H1 (cell line): Measurements from ENCODE around the gene LEUTX. TPM values are rescaled to one million over a fixed set of nuclear protein-coding genes. Genes with fewer than 3 reads are reported as not detected.

Experiments
- CTCF ChIA-PET: fragments of 300-600 bp; sonication (Branson Sonifier 250); formaldehyde crosslinking; loops from one replicate; lab custom pipeline; 2021; ENCODE audit not compliant: partially characterized antibody; lab: Charles Lee
- POLR2A ChIA-PET: fragments of 300-600 bp; sonication (Branson Sonifier 250); formaldehyde crosslinking; loops from one replicate; lab custom pipeline; 2021; ENCODE audit warnings: inconsistent platforms; ENCODE audit not compliant: partially characterized antibody; lab: Charles Lee
- DNase-seq, 2 experiments: peaks; one replicate each; pipeline versions ENCODE4 v3.0.0 to v3.0.0-alpha.2; 2010 to 2022; ENCODE audit warnings: low spot score in 2 of 2, low read depth in 1 of 2, mixed read lengths in 1 of 2
- FAIRE-seq: peaks from 2 replicates; lab custom pipeline; 2011; peaks lifted over from hg19 to GRCh38; lab: Jason Lieb, UNC
- H2AFZ ChIP-seq: 2 replicates; pipeline ENCODE4 v1.8.1; 2012; ENCODE audit warnings: low read length, inconsistent platforms
- H2AK5ac ChIP-seq: 2 replicates; pipeline ENCODE4 v1.6.1; 2013; ENCODE audit warnings: low read depth, low read length
- H2BK120ac ChIP-seq: replicated peaks from 2 replicates; pipeline ENCODE3; 2013; ENCODE audit warnings: low read depth, low read length, inconsistent platforms
- H2BK12ac ChIP-seq: 2 replicates; pipeline ENCODE4 v1.6.1; 2013; ENCODE audit warnings: low read depth, low read length
- H2BK15ac ChIP-seq: 2 replicates; pipeline ENCODE4 v1.6.1; 2013; ENCODE audit warnings: low read length
- H2BK20ac ChIP-seq: 2 replicates; pipeline ENCODE4 v1.6.1; 2013; ENCODE audit warnings: low read length
- H2BK5ac ChIP-seq: 2 replicates; pipeline ENCODE4 v1.6.1; 2013; ENCODE audit warnings: low read depth, low read length
- H3K14ac ChIP-seq: 2 replicates; pipeline ENCODE4 v1.6.1; 2013; ENCODE audit warnings: inconsistent platforms; ENCODE audit not compliant: insufficient read length
- H3K18ac ChIP-seq: 2 replicates; pipeline ENCODE4 v1.6.1; 2013; ENCODE audit warnings: low read length; ENCODE audit errors: extremely low read depth
- H3K23ac ChIP-seq: 2 replicates; pipeline ENCODE4 v1.6.1; 2013; ENCODE audit warnings: inconsistent platforms; ENCODE audit not compliant: insufficient read length
- H3K23me2 ChIP-seq: 2 replicates; pipeline ENCODE4 v1.6.1; 2013; ENCODE audit warnings: low read depth, low read length
- H3K27ac ChIP-seq: 2 replicates; pipeline ENCODE4 v1.6.1; 2011; ENCODE audit warnings: low read depth, low read length, inconsistent platforms
- H3K27me3 ChIP-seq, 4 experiments: replicated peaks in 1 of 4; 1 replicate in 1 of 4; 2 replicates in 3 of 4; pipeline versions ENCODE4 v1.6.1 to v1.8.1; 2011 to 2013; ENCODE audit warnings: low read length in 3 of 4, mild to moderate bottlenecking in 3 of 4, inconsistent platforms in 2 of 4, mixed read lengths in 2 of 4, moderate library complexity in 1 of 4; ENCODE audit not compliant: control insufficient read depth in 3 of 4, insufficient read depth in 3 of 4; ENCODE audit errors: extremely low read depth in 1 of 4
- H3K36me3 ChIP-seq, 4 experiments: 2 replicates each; pipeline versions ENCODE4 v1.6.1 to v1.8.1; 2011 to 2013; ENCODE audit warnings: mild to moderate bottlenecking in 4 of 4, low read length in 3 of 4, moderate library complexity in 2 of 4, control low read depth in 1 of 4, inconsistent platforms in 1 of 4; ENCODE audit not compliant: insufficient read depth in 4 of 4, control insufficient read depth in 2 of 4
- H3K4ac ChIP-seq: replicated peaks from 2 replicates; pipeline ENCODE3; 2013; ENCODE audit warnings: low read length, low read depth, mixed read lengths, inconsistent platforms; ENCODE audit not compliant: insufficient read length
- H3K4me1 ChIP-seq, 4 experiments: replicated peaks in 1 of 4; 1 replicate in 1 of 4; 2 replicates in 3 of 4; pipeline versions ENCODE4 v1.6.1 to v1.8.1; 2011 to 2013; ENCODE audit warnings: low read length in 3 of 4, inconsistent platforms in 2 of 4, mixed read lengths in 1 of 4; ENCODE audit not compliant: insufficient read depth in 4 of 4, control insufficient read depth in 3 of 4
- H3K4me2 ChIP-seq, 2 experiments: 2 replicates each; pipeline versions ENCODE4 v1.6.1 to v1.8.1; 2011 to 2013; ENCODE audit warnings: low read depth in 2 of 2, low read length in 2 of 2, control low read depth in 1 of 2, inconsistent platforms in 1 of 2, mild to moderate bottlenecking in 1 of 2; ENCODE audit not compliant: insufficient read depth in 1 of 2
- H3K4me3 ChIP-seq, 4 experiments: fragments of 200-600, 300-600 bp in 1 of 4; sonication (generic), shearing (Covaris generic), sonication (Bioruptor Twin) in 1 of 4; 2 replicates each; pipeline versions ENCODE4 v1.5.1 to v1.8.1; 2011 to 2016; ENCODE audit warnings: low read length in 4 of 4, low read depth in 3 of 4, control low read depth in 2 of 4, inconsistent platforms in 2 of 4, mild to moderate bottlenecking in 2 of 4, mixed read lengths in 1 of 4, moderate library complexity in 1 of 4; ENCODE audit not compliant: insufficient read depth in 2 of 4; ENCODE audit errors: extremely low read depth in 1 of 4
- H3K56ac ChIP-seq: replicated peaks from 2 replicates; pipeline ENCODE3; 2013; ENCODE audit warnings: low read depth, mild to moderate bottlenecking, mixed read lengths, low read length, inconsistent platforms; ENCODE audit not compliant: insufficient read length
- H3K79me1 ChIP-seq: 2 replicates; pipeline ENCODE4 v1.6.1; 2013; ENCODE audit warnings: low read depth, low read length, control low read depth
- H3K79me2 ChIP-seq, 2 experiments: 2 replicates each; pipeline versions ENCODE4 v1.6.1 to v1.8.1; 2012 to 2013; ENCODE audit warnings: low read length in 2 of 2, mild to moderate bottlenecking in 2 of 2, inconsistent platforms in 1 of 2; ENCODE audit not compliant: insufficient read depth in 2 of 2, control insufficient read depth in 1 of 2
- H3K9ac ChIP-seq, 4 experiments: replicated peaks in 1 of 4; 1 replicate in 1 of 4; 2 replicates in 3 of 4; pipeline versions ENCODE4 v1.6.1 to v1.8.1; 2011 to 2013; ENCODE audit warnings: low read depth in 3 of 4, low read length in 3 of 4, control low read depth in 2 of 4, mild to moderate bottlenecking in 2 of 4, moderate library complexity in 2 of 4, inconsistent platforms in 1 of 4; ENCODE audit errors: extremely low read depth in 1 of 4
- H3K9me3 ChIP-seq, 2 experiments: 2 replicates each; pipeline versions ENCODE4 v1.6.1 to v1.8.1; 2012 to 2013; ENCODE audit warnings: mild to moderate bottlenecking in 2 of 2, moderate library complexity in 2 of 2, control low read depth in 1 of 2, inconsistent platforms in 1 of 2, low read depth in 1 of 2, low read length in 1 of 2, mixed read lengths in 1 of 2; ENCODE audit not compliant: insufficient read depth in 2 of 2
- H4K20me1 ChIP-seq, 2 experiments: replicated peaks in 1 of 2; 2 replicates each; pipeline versions ENCODE3 to v1.8.1; 2011 to 2013; ENCODE audit warnings: inconsistent platforms in 2 of 2, low read length in 2 of 2, mild to moderate bottlenecking in 1 of 2; ENCODE audit not compliant: insufficient read depth in 2 of 2, control insufficient read depth in 1 of 2
- H4K5ac ChIP-seq: 2 replicates; pipeline ENCODE4 v1.6.1; 2013; ENCODE audit warnings: low read length, low read depth, mixed read lengths, inconsistent platforms; ENCODE audit not compliant: insufficient read length
- H4K8ac ChIP-seq: 2 replicates; pipeline ENCODE4 v1.8.0; 2013; ENCODE audit warnings: mild to moderate bottlenecking, moderate library complexity, low read length, inconsistent platforms; ENCODE audit not compliant: insufficient read depth; ENCODE audit errors: extremely low read depth
- H4K91ac ChIP-seq: replicated peaks from 2 replicates; pipeline ENCODE3; 2013; ENCODE audit warnings: low read length, mixed read lengths, inconsistent platforms; ENCODE audit not compliant: insufficient read length
- CBX8 ChIP-seq: fragments of 300-800, 300-1000 bp; sonication (generic); IDR thresholded peaks from 2 replicates; pipeline ENCODE4 v1.7.1; 2016; ENCODE audit warnings: low read depth, low read length, borderline replicate concordance
- CTBP2 ChIP-seq: IDR thresholded peaks from 2 replicates; pipeline ENCODE4 v1.7.0; 2011; ENCODE audit warnings: borderline replicate concordance, mild to moderate bottlenecking, moderate library complexity, mixed read lengths, low read length; ENCODE audit not compliant: insufficient read depth, insufficient read length
- HDAC2 ChIP-seq, 2 experiments: fragments of 300-600 bp in 1 of 2; sonication (generic) in 1 of 2; IDR thresholded peaks; 2 replicates each; pipeline ENCODE4 v1.6.1; 2011 to 2012; ENCODE audit warnings: low read depth in 2 of 2, low read length in 2 of 2, mild to moderate bottlenecking in 2 of 2, moderate library complexity in 2 of 2, borderline replicate concordance in 1 of 2, inconsistent platforms in 1 of 2
- NANOG ChIP-seq: IDR thresholded peaks from 2 replicates; pipeline ENCODE4 v1.6.1; 2011; ENCODE audit warnings: low read length, low read depth, mild to moderate bottlenecking, inconsistent platforms; ENCODE audit not compliant: insufficient read depth, poor library complexity, severe bottlenecking
- RNF2 ChIP-seq: fragments of 200-900, 300-1000 bp; sonication (generic); IDR thresholded peaks from 2 replicates; pipeline ENCODE4 v1.7.1; 2016; ENCODE audit warnings: borderline replicate concordance, low read depth, mild to moderate bottlenecking, antibody characterized with exemption, low read length; ENCODE audit not compliant: poor library complexity, severe bottlenecking; ENCODE audit errors: missing control alignments
- SIRT6 ChIP-seq: IDR thresholded peaks from one replicate; pipeline ENCODE4 v1.7.1; 2012; ENCODE audit warnings: low read length, inconsistent platforms
- SIX5 ChIP-seq: IDR thresholded peaks from 2 replicates; pipeline ENCODE4 v1.6.1; 2011; ENCODE audit warnings: mild to moderate bottlenecking, low read depth, low read length
- SP1 ChIP-seq: IDR thresholded peaks from 2 replicates; pipeline ENCODE4 v1.6.1; 2011; ENCODE audit warnings: low read depth, low read length
- TAF7 ChIP-seq: optimal IDR thresholded peaks from 2 replicates; pipeline ENCODE3; 2011; ENCODE audit warnings: low read depth, mild to moderate bottlenecking, inconsistent platforms, low read length, moderate library complexity, borderline replicate concordance
- WGBS, 2 experiments: shearing (Covaris generic) in 1 of 2; methylation state at CpG; one replicate each; pipeline versions ENCODE4 v1.1.6 to v1.1.7; 2013 to 2015; ENCODE audit warnings: low lambda C conversion rate in 2 of 2, mixed read lengths in 2 of 2, inconsistent platforms in 1 of 2, low coverage in 1 of 2, missing lambda C conversion rate in 1 of 2; ENCODE audit not compliant: insufficient replicate concordance in 2 of 2, insufficient coverage in 1 of 2, insufficient read length in 1 of 2; ENCODE audit errors: extremely low coverage in 1 of 2, missing lambda C conversion rate in 1 of 2; 5-methylcytosine and 5-hydroxymethylcytosine counted together
- polyA plus RNA-seq, 7 experiments: library from polyadenylated mRNA; depleted of rRNA in 3 of 7; stranded (reverse) in 5 of 7; unstranded in 2 of 7; fragments of >200 nt in 5 of 7; fragments of 200-250 nt in 2 of 7; gene quantifications; 1 replicate in 5 of 7; 2 replicates in 1 of 7; 4 replicates in 1 of 7; pipeline versions ENCODE4 v1.2.1 to v1.2.3, GENCODE V29; 2011 to 2013; ENCODE audit warnings: missing spikeins in 2 of 7, mixed read lengths in 2 of 7
- total RNA-seq: library from RNA; stranded (reverse); fragmentation: NEBNext Ultra II Directional; extraction: Animal tissue kit (Norgen Biotek cat#: 25700); gene quantifications from 2 replicates; pipeline ENCODE4 v1.2.1, GENCODE V29; 2021
- TF ChIP-seq, protein P1 (sequence below), 3 experiments: IDR thresholded peaks; 1 replicate in 2 of 3; 2 replicates in 1 of 3; pipeline versions ENCODE4 v1.5.1 to v1.6.1; 2011; ENCODE audit warnings: low read length in 3 of 3, mild to moderate bottlenecking in 3 of 3, inconsistent platforms in 2 of 3, low read depth in 1 of 3, moderate library complexity in 1 of 3; ENCODE audit not compliant: insufficient read depth in 1 of 3; ENCODE audit errors: control extremely low read depth in 1 of 3

The LEUTX gene
- total and polyA plus RNA-seq, 2 of the 8 experiments (the other 6 are each of a cell fraction or from before 2014, with no cell fraction given): not detected

DNA sequence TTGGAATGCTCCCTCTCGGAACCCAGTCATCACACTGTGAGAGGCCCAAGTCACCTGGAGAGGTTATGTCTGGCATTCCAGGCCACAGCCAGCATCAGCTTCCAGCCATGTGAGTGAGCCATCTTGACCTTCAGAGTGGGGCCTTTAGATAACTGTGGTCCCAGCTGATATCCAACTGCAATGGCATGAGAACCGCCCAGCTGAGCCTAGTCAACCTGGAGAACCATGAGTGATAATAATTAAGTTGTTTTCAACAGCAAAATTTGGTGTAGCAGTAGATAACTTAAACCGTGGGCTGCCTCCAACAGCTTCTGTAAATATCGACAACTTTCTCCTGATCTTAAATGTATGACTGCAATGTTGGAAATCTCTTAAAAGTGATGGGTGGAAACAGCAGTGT lies 30.7 kb downstream of the LEUTX start:
- H3K4ac ChIP-seq: no peak overlapping the region
- no peak overlapping the region for H3K14ac ChIP-seq
- no peak overlapping the region for H2AFZ ChIP-seq
- CTCF ChIA-PET: interaction anchor here (2.8 to 10.5 kb wide), 2 partner anchors 17 to 34 kb away, joined by 12 to 75 read pairs; no protein-coding TSS in a partner anchor
- H2BK20ac ChIP-seq: no peak overlapping the region
- no peak overlapping the region for H2BK12ac ChIP-seq
- POLR2A ChIA-PET: interaction anchor here (1.0 kb wide), 1 partner anchor 9 kb away, joined by 4 read pairs; no protein-coding TSS in a partner anchor
- no peak overlapping the region for H4K5ac ChIP-seq
- no peak overlapping the region for H2BK120ac ChIP-seq
- no peak overlapping the region for H3K27ac ChIP-seq
- H3K9me3 ChIP-seq: 0 out of 4 replicates have a peak, but pooled peaks cover 0 to 3% of the 10 kb centered on the region in 2 experiments
- H3K4me3 ChIP-seq: no peak overlapping the region
- H3K56ac ChIP-seq: no peak overlapping the region
- H3K4me2 ChIP-seq: no peak overlapping the region
- H4K20me1 ChIP-seq: peaks cover 0 to 3% of the 10 kb centered on the region in 2 experiments
- no peak overlapping the region for H2BK5ac ChIP-seq
- H3K23ac ChIP-seq: no peak overlapping the region
- H4K8ac ChIP-seq: no peak overlapping the region
- no peak overlapping the region for H2BK15ac ChIP-seq
- no peak overlapping the region for H2AK5ac ChIP-seq
- FAIRE-seq: no peak
- H3K79me2 ChIP-seq: no peaks in the 10 kb centered on the region
- H3K36me3 ChIP-seq: no peaks in the 10 kb centered on the region
- H3K23me2 ChIP-seq: no peaks in the 10 kb centered on the region; the same call in 1 of the 2 replicates
- 87% methylated on average over 4 of the region's 4 CpGs; no CpG with 5 or more reads in 1 of the 2 experiments for WGBS, 2 experiments
- H3K79me1 ChIP-seq: no peaks in the 10 kb centered on the region
- no peaks in the 10 kb centered on the region; a peak in 1 of 7 replicates for H3K27me3 ChIP-seq
- H3K9ac ChIP-seq: no peak overlapping the region
- H4K91ac ChIP-seq: no peak overlapping the region
- no peak overlapping the region for H3K18ac ChIP-seq
- DNase-seq: no peak
- no peaks in the 10 kb centered on the region for H3K4me1 ChIP-seq
- TF ChIP-seq HDAC2 (IDR thresholded peaks at IDR 0.05; ENCODE audit: borderline replicate concordance in 1 of 2, low read depth in 2 of 2, low read length in 2 of 2): no peak
- no peak for TF ChIP-seq NANOG
- TF ChIP-seq SP1: no peak
- no peak for TF ChIP-seq SIX5
- no peak for TF ChIP-seq SIRT6
- no peak for TF ChIP-seq TAF7
- TF ChIP-seq CTBP2: no peak
- TF ChIP-seq, protein P1, sequence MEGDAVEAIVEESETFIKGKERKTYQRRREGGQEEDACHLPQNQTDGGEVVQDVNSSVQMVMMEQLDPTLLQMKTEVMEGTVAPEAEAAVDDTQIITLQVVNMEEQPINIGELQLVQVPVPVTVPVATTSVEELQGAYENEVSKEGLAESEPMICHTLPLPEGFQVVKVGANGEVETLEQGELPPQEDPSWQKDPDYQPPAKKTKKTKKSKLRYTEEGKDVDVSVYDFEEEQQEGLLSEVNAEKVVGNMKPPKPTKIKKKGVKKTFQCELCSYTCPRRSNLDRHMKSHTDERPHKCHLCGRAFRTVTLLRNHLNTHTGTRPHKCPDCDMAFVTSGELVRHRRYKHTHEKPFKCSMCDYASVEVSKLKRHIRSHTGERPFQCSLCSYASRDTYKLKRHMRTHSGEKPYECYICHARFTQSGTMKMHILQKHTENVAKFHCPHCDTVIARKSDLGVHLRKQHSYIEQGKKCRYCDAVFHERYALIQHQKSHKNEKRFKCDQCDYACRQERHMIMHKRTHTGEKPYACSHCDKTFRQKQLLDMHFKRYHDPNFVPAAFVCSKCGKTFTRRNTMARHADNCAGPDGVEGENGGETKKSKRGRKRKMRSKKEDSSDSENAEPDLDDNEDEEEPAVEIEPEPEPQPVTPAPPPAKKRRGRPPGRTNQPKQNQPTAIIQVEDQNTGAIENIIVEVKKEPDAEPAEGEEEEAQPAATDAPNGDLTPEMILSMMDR (IDR thresholded peaks at IDR 0.05; ENCODE audit: control extremely low read depth in 1 of 3, insufficient read depth in 1 of 3, low read depth in 1 of 3, low read length in 3 of 3): no peak
- no peak for TF ChIP-seq RNF2
- TF ChIP-seq CBX8: no peak
